ENCODE measurements around the gene DAB1.

- TF ChIP-seq FOXM1 (IDR thresholded peaks at IDR 0.05; ENCODE audit: borderline replicate concordance) (no peak), ARNT (IDR thresholded peaks at IDR 0.05) (no peak), L3MBTL2 (conservative IDR thresholded peaks at IDR 0.05) (no peak), TARDBP (IDR thresholded peaks at IDR 0.05) (no peak), SP1 (IDR thresholded peaks at IDR 0.05) (no peak), FOXK2 (IDR thresholded peaks at IDR 0.05) (no peak), BHLHE40 (IDR thresholded peaks at IDR 0.05; ENCODE audit: borderline replicate concordance) (no peak), CTBP1 (IDR thresholded peaks at IDR 0.05; ENCODE audit: borderline replicate concordance) (no peak)
- TF ChIP-seq, protein P1, sequence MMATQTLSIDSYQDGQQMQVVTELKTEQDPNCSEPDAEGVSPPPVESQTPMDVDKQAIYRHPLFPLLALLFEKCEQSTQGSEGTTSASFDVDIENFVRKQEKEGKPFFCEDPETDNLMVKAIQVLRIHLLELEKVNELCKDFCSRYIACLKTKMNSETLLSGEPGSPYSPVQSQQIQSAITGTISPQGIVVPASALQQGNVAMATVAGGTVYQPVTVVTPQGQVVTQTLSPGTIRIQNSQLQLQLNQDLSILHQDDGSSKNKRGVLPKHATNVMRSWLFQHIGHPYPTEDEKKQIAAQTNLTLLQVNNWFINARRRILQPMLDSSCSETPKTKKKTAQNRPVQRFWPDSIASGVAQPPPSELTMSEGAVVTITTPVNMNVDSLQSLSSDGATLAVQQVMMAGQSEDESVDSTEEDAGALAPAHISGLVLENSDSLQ (IDR thresholded peaks at IDR 0.05) = no peak
These were observed 187.9 kb downstream of the DAB1 start for GRCh38 chr1:57235730-57236510.
